Heart right ventricle (tissue), 16 donors: Measurements from ENCODE around the gene RAD51B. TPM values are rescaled to one million over a fixed set of nuclear protein-coding genes. Genes with fewer than 3 reads are reported as not detected.

ENCODE experiments used
- ATAC-seq, 8 donors: fragments of 200-7000 bp; cut with Tn5 transposase; one replicate each; pipeline ENCODE4 v1.9.1; 2020; ENCODE audit warnings: mild to moderate bottlenecking in 8 of 8, moderate library complexity in 8 of 8, moderate number of reproducible peaks in 1 of 8
- DNase-seq, 2 donors: peaks; one replicate each; pipeline ENCODE4 v3.0.0-alpha.2; 2020
- H3K27ac ChIP-seq, 10 donors: fragments of 200-600 bp; sonication (generic) in 2 of 10; one replicate each; pipeline versions ENCODE4 v1.5.0 to v1.8.0; 2020 to 2022; ENCODE audit warnings: mild to moderate bottlenecking in 3 of 10
- H3K27me3 ChIP-seq, 7 donors: fragments of 200-600 bp; one replicate each; pipeline ENCODE4 v1.8.0; 2021 to 2022; ENCODE audit warnings: mild to moderate bottlenecking in 2 of 7
- H3K36me3 ChIP-seq, 9 donors: fragments of 200-600 bp; sonication (generic) in 1 of 9; one replicate each; pipeline versions ENCODE4 v1.5.0 to v1.8.0; 2020 to 2022; ENCODE audit warnings: mild to moderate bottlenecking in 2 of 9
- H3K4me1 ChIP-seq, 9 donors: fragments of 200-600 bp; sonication (generic) in 1 of 9; one replicate each; pipeline versions ENCODE4 v1.5.0 to v1.8.0; 2020 to 2022; ENCODE audit warnings: mild to moderate bottlenecking in 4 of 9
- H3K4me3 ChIP-seq, 10 donors: fragments of 200-600 bp; sonication (generic) in 2 of 10; one replicate each; pipeline versions ENCODE4 v1.5.0 to v1.8.0; 2020 to 2022; ENCODE audit warnings: mild to moderate bottlenecking in 7 of 10, moderate library complexity in 2 of 10
- H3K9me3 ChIP-seq, 11 donors: fragments of 200-600 bp in 10 of 11; sonication (generic) in 2 of 11; one replicate each; pipeline versions ENCODE4 v1.5.0 to v1.8.0; 2013 to 2022; ENCODE audit warnings: mild to moderate bottlenecking in 2 of 11, control low read depth in 1 of 11, moderate library complexity in 1 of 11
- CTCF ChIP-seq, 9 donors: fragments of 200-600 bp; sonication (generic) in 2 of 9; IDR thresholded peaks; one replicate each; pipeline versions ENCODE4 v1.5.0 to v1.8.0; 2021 to 2022; ENCODE audit warnings: antibody characterized with exemption in 9 of 9, mild to moderate bottlenecking in 5 of 9, moderate library complexity in 1 of 9
- WGBS, 2 donors: extraction: QIAGEN DNeasy Blood & Tissue Kit; methylation state at CpG; one replicate each; pipeline ENCODE4 v1.1.7; 2013; ENCODE audit warnings: inconsistent platforms in 1 of 2; 5-methylcytosine and 5-hydroxymethylcytosine counted together
- intact Hi-C, 10 donors: fragments of 100-400 bp; cut with DNase I; formaldehyde crosslinking; loops; one replicate each; pipeline versions ENCODE4 v1.11.1 to v1.14.2; 2022
- polyA plus RNA-seq, 2 donors: library from polyadenylated mRNA; stranded (reverse); fragments of 200-250 nt; gene quantifications; one replicate each; pipeline ENCODE4 v1.2.3, GENCODE V29; 2013
- total RNA-seq, 10 donors: library from RNA; stranded (reverse); fragmentation: NEBNext Ultra II Directional in 3 of 10; extraction: Animal tissue kit (Norgen Biotek cat#: 25700) in 3 of 10; gene quantifications; one replicate each; pipeline versions ENCODE4 v1.2.1 to v1.2.4, GENCODE V29; 2021 to 2023
- donor health status: Arrhythmogenic right ventricular cardiomyopathy.
- donor health status: ischemic (EF 13 %, LVEDD 7.1; RV severe dilation, severe dysfunction).
- donor health status: healthy with polysubstance abuse.
- donor health status: DM: no; HTN: yes; CAD: no.
- donor health status: DM: no; HTN: no; CAD: no.
- donor health status: ischemic (EF 25% LVEDD 6.9; RV normal size, moderate dysfunction).
- donor health status: ischemic (EF 25% LVEDD 5.7; RV mildly dilated, moderate dysfunction).
- donor health status: healthy.
- donor health status: DM: yes; HTN: yes; CAD: no.
- donor health status: Ischemic cardiomyopathy.
- donor health status: ischemic (EF 35%, LVEDD 5.7; RV mildly dilated, moderate dysfunction).
- donor health status: nonischemic (EF 11% LVEDD 7.7; RV severe dilation, severe dysfunction).
- donor health status: DM: yes; HTN: yes; CAD: no.
- donor health status: PGD.
- donor health status: ischemic (EF 29% LVEDD 5.4; RV normal size, mild dysfunction).
- donor health status: nonischemic (EF 23%, LVEDD 6.1; RV moderate dilation, normal function).

RAD51B gene
- total and polyA plus RNA-seq, 12 donors: 0.88 to 8.6 (median 3.5) TPM

GRCh38 chr14:67978749-67979148 is 159.2 kb downstream of the RAD51B start:
- intact Hi-C loops: loop anchor here in 1 of 10 donors (10.0 kb wide), 1 partner anchor 86 kb away; no protein-coding TSS in a partner anchor
- no peak for TF ChIP-seq CTCF (IDR thresholded peaks at IDR 0.05)
- H3K27ac ChIP-seq: no peak overlapping the region
- H3K4me1 ChIP-seq: peaks cover 0 to 25% (median 16%) of the 10 kb centered on the region in 9 donors
- no peaks in the 10 kb centered on the region for H3K36me3 ChIP-seq
- no peak for ATAC-seq
- DNase-seq: no peak
- no peaks in the 10 kb centered on the region for H3K9me3 ChIP-seq
- no peaks in the 10 kb centered on the region for H3K27me3 ChIP-seq
- H3K4me3 ChIP-seq: no peak overlapping the region

GRCh38 chr14:67982711-67983608 is 163.4 kb downstream of the RAD51B start:
- ATAC-seq (no peak), DNase-seq (no peak)
- WGBS, 2 donors: 89 to 90% methylated on average over 3 of the region's 3 CpGs
- intact Hi-C loops: no loop called here
- Histone ChIP-seq H3K36me3 (no peaks in the 10 kb centered on the region), H3K4me1 (peaks cover 0 to 13% (median 7%) of the 10 kb centered on the region in 9 donors), H3K27ac (no peak overlapping the region), H3K27me3 (no peaks in the 10 kb centered on the region), H3K9me3 (no peaks in the 10 kb centered on the region), H3K4me3 (no peak overlapping the region)
- TF ChIP-seq CTCF (IDR thresholded peaks at IDR 0.05): no peak

GRCh38 chr14:67984274-67984673 is 164.7 kb downstream of the RAD51B start:
- Histone ChIP-seq H3K9me3 (no peaks in the 10 kb centered on the region), H3K27ac (no peak overlapping the region), H3K27me3 (no peaks in the 10 kb centered on the region), H3K4me3 (no peak overlapping the region), H3K4me1 (peaks cover 0 to 14% (median 0%) of the 10 kb centered on the region in 9 donors), H3K36me3 (no peaks in the 10 kb centered on the region)
- DNase-seq (no peak), ATAC-seq (no peak)
- no peak for TF ChIP-seq CTCF (IDR thresholded peaks at IDR 0.05)
- intact Hi-C loops: no loop called here

- Histone ChIP-seq H3K27me3 (no peaks in the 10 kb centered on the region), H3K27ac (peak overlapping the region in 1 of 10 donors; percentile 64), H3K4me3 (no peak overlapping the region), H3K36me3 (no peaks in the 10 kb centered on the region), H3K4me1 (peaks cover 0 to 14% (median 0%) of the 10 kb centered on the region in 9 donors), H3K9me3 (no peaks in the 10 kb centered on the region)
- 86% methylated on average over 6 of the region's 6 CpGs for WGBS, 2 donors
- intact Hi-C loops: no loop called here
- ATAC-seq (no peak), DNase-seq (no peak)
- no peak for TF ChIP-seq CTCF (IDR thresholded peaks at IDR 0.05)
Observed at GRCh38 chr14:67986131-67986841, 166.7 kb downstream of the RAD51B start.
